A673 (cell line): ENCODE measurements around the gene LAMB4.

Experiments
- EZH2 ChIP-seq: fragments of 200-600 bp; sonication (generic); IDR thresholded peaks from 2 replicates; pipeline ENCODE4 v1.6.1; 2017; ENCODE audit warnings: borderline replicate concordance, low read depth, mild to moderate bottlenecking, mixed read lengths, antibody characterized with exemption, low read length; ENCODE audit not compliant: poor library complexity, severe bottlenecking
- TF ChIP-seq, protein P1 (sequence below): fragments of 300-800, 200-600 bp; sonication (generic); conservative IDR thresholded peaks from 2 replicates; pipeline ENCODE4 v1.5.1; 2017; ENCODE audit warnings: low read depth, mild to moderate bottlenecking, antibody characterized with exemption, low read length, moderate library complexity, mixed read lengths

DNA sequence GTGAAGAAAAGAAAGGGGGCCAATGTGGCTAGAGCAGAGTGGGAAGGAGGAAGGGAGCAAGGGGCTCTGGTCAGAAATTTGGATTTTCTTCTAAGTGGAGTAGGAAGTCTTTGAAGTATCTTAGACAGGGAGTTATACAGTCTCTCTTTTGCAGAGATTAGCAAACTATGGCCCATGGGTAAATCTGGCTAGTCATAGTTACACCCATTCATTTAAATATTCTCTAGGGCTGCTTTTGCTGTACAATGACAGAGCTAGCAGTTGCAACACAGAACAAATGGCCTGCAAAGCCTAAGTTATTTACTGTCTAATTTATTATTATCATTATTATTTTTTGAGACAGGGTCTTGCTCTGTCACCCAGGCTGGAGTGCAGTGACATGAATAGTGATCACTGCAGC lies 10.5 kb upstream of the LAMB4 start:
- TF ChIP-seq, protein P1, sequence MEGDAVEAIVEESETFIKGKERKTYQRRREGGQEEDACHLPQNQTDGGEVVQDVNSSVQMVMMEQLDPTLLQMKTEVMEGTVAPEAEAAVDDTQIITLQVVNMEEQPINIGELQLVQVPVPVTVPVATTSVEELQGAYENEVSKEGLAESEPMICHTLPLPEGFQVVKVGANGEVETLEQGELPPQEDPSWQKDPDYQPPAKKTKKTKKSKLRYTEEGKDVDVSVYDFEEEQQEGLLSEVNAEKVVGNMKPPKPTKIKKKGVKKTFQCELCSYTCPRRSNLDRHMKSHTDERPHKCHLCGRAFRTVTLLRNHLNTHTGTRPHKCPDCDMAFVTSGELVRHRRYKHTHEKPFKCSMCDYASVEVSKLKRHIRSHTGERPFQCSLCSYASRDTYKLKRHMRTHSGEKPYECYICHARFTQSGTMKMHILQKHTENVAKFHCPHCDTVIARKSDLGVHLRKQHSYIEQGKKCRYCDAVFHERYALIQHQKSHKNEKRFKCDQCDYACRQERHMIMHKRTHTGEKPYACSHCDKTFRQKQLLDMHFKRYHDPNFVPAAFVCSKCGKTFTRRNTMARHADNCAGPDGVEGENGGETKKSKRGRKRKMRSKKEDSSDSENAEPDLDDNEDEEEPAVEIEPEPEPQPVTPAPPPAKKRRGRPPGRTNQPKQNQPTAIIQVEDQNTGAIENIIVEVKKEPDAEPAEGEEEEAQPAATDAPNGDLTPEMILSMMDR, result no peak
- TF ChIP-seq EZH2, result no peak
